GM21737 (cell line): ENCODE data around the gene PABPC3.

ENCODE experiments used
- ATAC-seq: cut with Tn5 transposase; IDR thresholded peaks from one replicate; pipeline ENCODE4 v1.9.1; 2021; ENCODE audit warnings: mild to moderate bottlenecking, moderate library complexity; ENCODE audit not compliant: unreplicated experiment

Gene PABPC3

DNA sequence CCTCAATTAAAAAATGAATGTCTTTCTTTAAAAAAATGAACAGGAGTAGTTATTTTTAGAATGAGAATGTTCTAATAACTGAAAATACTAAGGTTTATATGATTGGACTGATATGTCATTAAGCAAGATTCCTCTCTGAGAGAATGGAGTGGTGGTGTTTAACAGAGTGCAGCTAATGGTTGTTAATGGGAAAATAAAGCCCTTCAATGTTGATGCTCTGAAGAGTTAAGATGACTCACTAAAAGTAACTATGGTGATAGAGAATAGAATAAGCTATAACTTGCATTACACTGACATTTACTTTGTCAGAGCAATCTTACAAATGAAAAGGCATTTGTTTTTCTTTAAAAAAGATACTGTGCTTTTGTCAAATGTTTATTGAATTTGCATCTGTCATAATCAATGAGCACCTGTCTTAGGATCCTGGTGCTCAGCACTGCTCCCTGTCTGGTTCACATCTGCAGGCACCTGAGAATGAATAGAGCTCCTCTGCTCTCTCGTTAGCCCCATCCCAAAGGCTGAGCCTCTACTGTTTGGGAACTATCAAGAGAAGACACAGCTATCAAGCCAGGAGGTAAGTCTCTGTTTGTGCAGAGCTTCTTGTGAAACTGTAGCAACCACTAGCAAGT is 15.1 kb downstream of the PABPC3 start:
- ATAC-seq, result no peak

GRCh38 chr13:25111585-25111956 is 15.6 kb downstream of the PABPC3 start:
- ATAC-seq, result no peak

DNA sequence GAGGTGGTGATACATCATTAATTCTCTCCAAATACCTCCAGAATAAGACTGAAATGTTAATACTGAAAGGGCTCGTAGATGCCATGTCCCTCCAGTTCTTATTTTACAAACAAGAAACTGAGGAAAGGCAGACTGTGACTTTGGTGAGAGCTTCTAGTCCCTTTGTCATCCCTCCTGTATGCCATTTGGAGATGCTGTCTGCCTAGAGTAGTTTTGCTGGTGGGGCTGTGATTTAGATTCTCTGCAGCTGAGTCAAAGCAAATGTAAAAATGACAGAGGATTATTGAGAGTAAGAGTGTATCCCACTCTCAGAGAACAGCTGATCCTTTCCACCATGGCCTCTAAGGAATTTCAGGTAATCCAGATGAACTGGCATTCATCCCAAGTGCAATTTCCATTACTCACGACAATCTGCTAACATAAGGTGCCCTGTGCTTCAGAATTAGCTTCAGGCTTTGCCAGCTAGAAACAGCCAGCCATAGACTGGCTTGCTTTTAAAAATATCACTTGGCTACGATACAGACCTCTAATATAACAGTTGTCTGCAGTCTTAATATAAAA is 16.8 kb downstream of the PABPC3 start:
- no peak for ATAC-seq

DNA sequence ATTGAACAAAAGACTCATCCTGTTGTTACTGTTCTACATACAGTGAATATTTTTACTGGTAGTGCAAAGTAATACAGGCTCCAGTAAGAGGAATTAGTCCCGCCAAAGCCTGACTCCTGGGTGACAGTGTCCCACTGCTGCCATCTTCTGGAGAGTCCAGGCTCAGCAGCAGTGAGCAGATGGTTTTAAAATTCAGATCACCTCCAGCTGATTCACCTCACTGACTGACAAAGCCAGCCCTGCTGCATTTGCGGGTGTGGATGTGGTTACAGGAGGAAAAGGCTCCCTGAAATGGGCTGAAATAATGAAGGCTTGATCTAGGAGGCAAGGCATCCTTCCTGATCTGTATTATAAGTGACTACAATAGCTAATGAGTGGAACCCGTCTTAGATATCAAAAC is 18.3 kb downstream of the PABPC3 start:
- peak; percentile 76 for ATAC-seq

DNA sequence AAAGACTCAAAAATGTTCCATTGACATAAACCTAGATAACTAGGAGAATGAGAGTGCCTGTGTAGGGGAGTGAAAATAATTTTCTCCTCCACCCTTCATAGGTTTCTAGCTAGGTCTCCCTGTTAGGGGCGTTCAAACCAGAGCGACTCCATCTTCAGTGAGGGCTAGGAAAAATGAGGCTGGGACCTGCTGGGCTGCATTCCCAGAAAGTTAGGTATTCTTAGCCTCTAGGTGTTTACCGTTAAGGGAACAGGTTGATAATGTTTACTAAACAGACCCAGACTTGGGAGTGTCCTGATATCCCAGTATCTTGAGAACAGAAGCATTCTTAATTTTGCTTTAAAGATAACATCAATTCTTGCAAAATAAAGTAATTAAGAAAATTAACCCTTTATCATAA is 20.1 kb downstream of the PABPC3 start:
- no peak for ATAC-seq

DNA sequence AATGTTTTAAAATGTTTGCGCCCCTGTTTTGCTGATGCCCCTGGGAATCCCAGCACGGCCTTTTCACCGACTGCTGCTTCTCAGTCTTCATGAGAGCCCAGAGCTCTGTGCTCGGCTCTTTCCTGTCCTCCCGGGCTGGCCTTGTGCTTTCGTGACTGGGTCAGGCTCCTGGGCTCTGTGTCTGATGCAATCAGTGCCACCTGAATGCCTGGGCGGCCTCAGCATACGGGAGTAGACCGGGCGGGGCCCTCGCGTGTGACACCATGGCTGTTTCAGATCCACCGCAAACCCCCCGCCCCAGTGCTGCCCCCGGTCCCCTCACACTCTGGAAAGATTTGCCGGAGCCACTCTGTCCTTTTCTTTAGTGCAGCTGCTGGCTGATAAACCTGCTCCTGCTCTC is 21.4 kb downstream of the PABPC3 start:
- no peak for ATAC-seq

DNA sequence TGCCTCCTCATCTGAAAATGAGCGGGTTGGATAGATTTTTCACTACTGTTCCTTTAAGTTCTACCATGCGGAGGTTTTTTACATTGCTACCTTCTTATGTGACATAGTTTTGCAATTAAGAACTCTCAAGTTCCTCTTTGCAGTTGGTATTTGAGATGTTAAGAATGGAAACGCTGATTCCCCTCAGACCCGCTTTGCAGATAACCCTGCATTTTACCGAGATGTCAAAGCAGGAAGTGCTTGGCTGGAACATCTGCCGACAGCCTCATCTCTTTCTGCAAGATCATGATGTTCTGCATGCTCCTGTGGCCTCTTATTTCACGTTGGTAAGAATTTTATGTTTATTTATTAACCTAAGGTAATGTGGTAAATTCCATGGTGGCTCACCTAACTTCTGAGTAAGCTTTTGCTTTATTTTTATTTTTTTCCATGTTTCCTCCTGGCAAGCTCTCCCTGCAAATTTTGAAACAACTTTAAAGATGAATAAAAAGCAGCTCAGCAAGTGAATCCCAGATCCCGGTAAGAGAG is 22.5 kb downstream of the PABPC3 start:
- ATAC-seq, result no peak

DNA sequence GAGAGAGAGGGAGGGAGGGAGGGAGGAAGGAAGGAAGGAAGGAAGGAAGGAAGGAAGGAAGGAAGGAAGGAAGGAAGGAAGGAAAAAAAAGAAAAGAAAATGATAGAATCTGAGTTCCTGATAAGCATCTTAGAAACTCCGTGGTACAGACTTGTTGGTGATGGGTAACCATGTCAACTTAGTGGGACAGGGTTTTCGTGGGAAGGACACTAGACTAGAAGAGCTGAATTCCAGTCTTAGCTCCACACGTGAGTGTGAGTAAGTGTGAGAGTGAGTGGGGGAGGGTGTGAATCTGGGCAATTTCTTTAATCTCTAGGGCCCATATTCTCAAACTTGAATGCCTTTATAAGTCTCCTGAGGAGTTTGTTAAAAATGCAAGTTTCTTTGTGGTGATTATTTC is 35.0 kb downstream of the PABPC3 start:
- no peak for ATAC-seq

DNA sequence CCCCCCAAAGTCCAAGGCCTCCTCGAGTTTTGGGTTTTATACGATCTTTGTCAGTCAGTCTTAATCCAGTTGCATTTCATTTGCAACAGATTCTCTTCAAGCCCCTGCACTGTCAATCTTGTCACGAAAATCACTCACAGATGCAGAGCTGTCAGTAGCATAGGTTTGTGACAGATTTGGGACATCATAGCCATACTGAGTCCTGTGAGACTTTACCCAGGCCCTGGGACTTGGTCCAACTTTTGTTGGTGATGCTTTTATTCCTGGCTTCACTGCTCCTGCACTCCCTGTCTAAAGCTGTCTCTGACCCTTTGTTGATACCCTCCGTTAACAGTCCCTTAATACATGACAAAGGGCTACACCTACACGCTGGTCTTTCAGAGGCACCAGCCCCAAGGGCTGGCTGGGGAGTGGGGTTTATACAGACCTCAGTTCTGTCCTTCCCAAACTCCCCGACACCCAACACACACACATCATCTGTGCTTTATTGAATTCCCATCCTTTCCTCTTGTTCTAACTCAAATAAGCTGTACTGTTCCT is 36.0 kb downstream of the PABPC3 start:
- ATAC-seq, result no peak

- no peak for ATAC-seq
Observed at GRCh38 chr13:25132751-25133390, 36.9 kb downstream of the PABPC3 start.

- ATAC-seq, result no peak
Observed at GRCh38 chr13:25135896-25136295, 40.0 kb downstream of the PABPC3 start.

- ATAC-seq, result no peak
Observed at GRCh38 chr13:25136880-25137787, 41.2 kb downstream of the PABPC3 start.

DNA sequence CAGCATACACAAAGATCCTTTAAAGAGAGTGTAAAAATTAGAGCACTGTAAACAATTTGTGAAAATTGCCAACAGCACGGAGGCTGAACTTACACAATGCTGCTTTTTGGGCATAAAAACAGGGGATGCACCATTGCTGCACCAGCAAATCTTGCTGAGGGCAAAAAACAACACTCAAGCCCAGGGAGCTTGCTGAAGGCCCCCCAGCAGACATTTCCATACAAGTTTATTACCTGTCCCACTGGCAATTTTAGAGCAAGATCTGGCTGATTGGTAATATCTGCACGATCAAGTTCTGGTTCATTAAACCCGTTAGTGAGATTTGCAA is 41.8 kb downstream of the PABPC3 start:
- no peak for ATAC-seq

DNA sequence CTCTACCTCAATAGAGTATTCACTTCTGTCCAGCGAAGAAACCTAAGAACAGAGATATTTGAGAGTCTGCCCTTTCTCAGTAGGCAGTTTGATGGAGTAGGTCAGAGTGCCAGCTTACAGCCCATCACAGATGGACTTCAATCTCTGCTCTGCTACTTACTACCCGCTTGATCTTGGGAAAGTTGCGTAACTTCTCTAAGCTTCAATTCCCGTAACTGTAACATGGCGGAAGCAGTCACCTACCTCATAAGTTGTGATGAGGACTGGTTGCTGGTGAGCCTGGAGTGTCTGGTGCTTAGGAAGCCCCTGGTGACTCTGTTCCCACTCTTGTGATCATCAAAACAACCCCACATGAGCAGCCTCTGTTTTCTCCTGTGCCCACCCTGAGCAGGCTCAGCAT is 45.1 kb downstream of the PABPC3 start:
- ATAC-seq, result no peak

DNA sequence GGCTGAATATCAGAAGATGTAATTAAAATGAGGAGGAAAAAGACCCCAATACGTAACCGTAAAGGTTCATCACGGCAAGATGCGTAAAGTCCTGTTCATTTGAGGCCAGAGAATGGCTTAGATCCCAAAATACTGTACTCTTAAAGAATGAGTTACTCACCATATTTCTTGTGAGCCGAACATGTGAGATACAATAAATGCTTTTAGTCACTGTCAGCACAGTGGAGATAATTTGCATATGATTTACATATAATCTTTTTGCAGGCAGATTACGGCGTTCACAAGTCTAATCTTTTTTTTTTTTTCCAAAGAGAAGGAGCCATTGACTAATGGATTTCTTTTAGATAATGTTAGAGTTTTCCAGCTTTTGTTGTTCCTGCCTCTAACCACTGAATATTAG is 47.8 kb downstream of the PABPC3 start:
- no peak for ATAC-seq

GRCh38 chr13:25147638-25148401 is 51.9 kb downstream of the PABPC3 start:
- no peak for ATAC-seq

DNA sequence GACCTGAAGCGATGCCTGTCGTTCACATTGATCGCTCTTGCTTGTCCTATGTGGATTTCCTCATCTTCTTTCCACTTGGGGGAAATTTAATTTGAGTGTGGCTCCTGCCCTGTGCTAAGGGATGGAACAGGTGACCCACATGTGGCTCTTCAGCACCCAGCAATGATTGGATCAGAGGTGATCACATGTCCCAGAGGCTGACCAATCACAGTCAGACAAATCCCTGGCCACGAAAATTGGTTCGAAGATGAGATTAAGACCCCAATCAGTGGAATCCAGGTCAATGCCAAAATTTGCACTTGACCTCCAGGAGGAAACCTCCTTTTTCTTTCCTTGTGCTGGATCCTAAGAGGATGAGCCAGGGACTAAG is 52.5 kb downstream of the PABPC3 start:
- ATAC-seq, result no peak
